ENCODE measurements around the gene USP17L5. TPM values are rescaled to one million over a fixed set of nuclear protein-coding genes. Genes with fewer than 3 reads are reported as not detected.
A peak's percentile ranks its signal among the peaks of the same experiment; 100 is the strongest.
"Not testable (repeated sequence)": the region's sequence is repeated elsewhere in the genome, so short reads cannot be mapped to it uniquely, and the experiment has no call there.

Gene USP17L5
- total RNA-seq, 1 experiment from 2014 or later: not detected

DNA sequence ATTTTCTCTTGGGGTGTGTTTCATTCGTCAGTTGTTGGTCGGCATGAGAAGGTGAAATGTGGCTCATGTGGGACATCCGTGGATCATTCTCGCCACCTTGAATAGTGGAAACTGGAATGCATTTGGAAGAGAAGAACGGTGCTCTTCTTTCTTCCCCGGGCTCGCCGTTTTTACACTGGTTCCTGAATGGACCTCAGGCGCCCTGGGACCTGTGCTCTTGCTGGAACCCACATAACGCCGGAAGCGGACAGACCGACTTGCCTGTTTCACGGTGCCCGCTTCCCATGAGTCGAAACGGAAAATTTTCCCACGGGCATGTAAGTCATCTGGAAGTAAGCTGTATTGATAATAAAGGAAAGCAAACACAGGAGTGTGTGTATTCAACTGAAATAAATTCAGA, 11.7 kb downstream of the USP17L5 start:
- H3K9me3 ChIP-seq (ENCODE audit: control insufficient read depth, insufficient read depth, low read depth, low read length); in situ Hi-C loops (cut with HindIII; ENCODE audit: low pct_unique_long_range_greater_than_20kb, low sequenced_read_pairs); H3K4me1 ChIP-seq (ENCODE audit: control insufficient read depth, insufficient read depth, low read length); H3K36me3 ChIP-seq (ENCODE audit: control insufficient read depth, insufficient read depth, low read length); H3K27me3 ChIP-seq (ENCODE audit: control insufficient read depth, insufficient read depth, low read length); intact Hi-C loops (cut with micrococcal nuclease; ENCODE audit: unreplicated experiment); ATAC-seq; CTCF ChIA-PET; H3K27ac ChIP-seq (ENCODE audit: low read length); DNase-seq (ENCODE audit: low read depth, low spot score); BruUV-seq (replicated peaks); H3K4me3 ChIP-seq (ENCODE audit: low read depth in 2 of 2, low read length in 2 of 2); POLR2A ChIA-PET: not testable (repeated sequence)

DNA sequence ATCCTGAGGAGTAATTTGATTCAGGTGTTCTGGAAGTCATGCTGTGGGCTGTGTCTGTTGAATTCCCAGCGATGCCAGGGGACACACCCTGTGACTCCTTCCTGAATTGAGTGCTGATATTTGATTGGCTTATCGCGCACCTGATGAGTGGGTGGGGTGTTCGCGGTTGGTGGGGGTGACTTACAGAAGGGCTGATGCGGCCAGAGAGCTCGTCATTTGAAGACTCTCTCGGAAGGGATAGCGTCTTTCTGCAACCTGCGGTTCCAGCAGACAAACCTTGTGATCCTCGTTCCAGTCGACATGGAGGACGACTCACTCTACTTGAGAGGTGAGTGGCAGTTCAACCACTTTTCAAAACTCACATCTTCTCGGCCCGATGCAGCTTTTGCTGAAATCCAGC, 14.1 kb downstream of the USP17L5 start, which contains the start of gene USP17L29:
USP17L29 (plus strand) TSS at position 301 of the 400 bp plus-strand sequence; CDS start at position 301, 0 bp downstream.
- H3K9me3 ChIP-seq (ENCODE audit: control insufficient read depth, insufficient read depth, low read depth, low read length); H3K27ac ChIP-seq (ENCODE audit: low read length); H3K27me3 ChIP-seq (ENCODE audit: control insufficient read depth, insufficient read depth, low read length); ATAC-seq; DNase-seq (ENCODE audit: low read depth, low spot score); H3K4me3 ChIP-seq (ENCODE audit: low read depth in 2 of 2, low read length in 2 of 2); H3K4me1 ChIP-seq (ENCODE audit: control insufficient read depth, insufficient read depth, low read length); in situ Hi-C loops (cut with HindIII; ENCODE audit: low pct_unique_long_range_greater_than_20kb, low sequenced_read_pairs); CTCF ChIA-PET; POLR2A ChIA-PET; intact Hi-C loops (cut with micrococcal nuclease; ENCODE audit: unreplicated experiment); BruUV-seq (replicated peaks); H3K36me3 ChIP-seq (ENCODE audit: control insufficient read depth, insufficient read depth, low read length): not testable (repeated sequence)

DNA sequence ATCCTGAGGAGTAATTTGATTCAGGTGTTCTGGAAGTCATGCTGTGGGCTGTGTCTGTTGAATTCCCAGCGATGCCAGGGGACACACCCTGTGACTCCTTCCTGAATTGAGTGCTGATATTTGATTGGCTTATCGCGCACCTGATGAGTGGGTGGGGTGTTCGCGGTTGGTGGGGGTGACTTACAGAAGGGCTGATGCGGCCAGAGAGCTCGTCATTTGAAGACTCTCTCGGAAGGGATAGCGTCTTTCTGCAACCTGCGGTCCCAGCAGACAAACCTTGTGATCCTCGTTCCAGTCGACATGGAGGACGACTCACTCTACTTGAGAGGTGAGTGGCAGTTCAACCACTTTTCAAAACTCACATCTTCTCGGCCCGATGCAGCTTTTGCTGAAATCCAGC, 23.6 kb downstream of the USP17L5 start, which contains the start of gene USP17L30:
USP17L30 (plus strand) TSS at position 301 of the 400 bp plus-strand sequence; CDS start at position 301, 0 bp downstream.
- H3K4me1 ChIP-seq (ENCODE audit: control insufficient read depth, insufficient read depth, low read length); BruUV-seq (replicated peaks); in situ Hi-C loops (cut with HindIII; ENCODE audit: low pct_unique_long_range_greater_than_20kb, low sequenced_read_pairs); H3K9me3 ChIP-seq (ENCODE audit: control insufficient read depth, insufficient read depth, low read depth, low read length); DNase-seq (ENCODE audit: low read depth, low spot score); H3K27ac ChIP-seq (ENCODE audit: low read length); ATAC-seq; POLR2A ChIA-PET; H3K36me3 ChIP-seq (ENCODE audit: control insufficient read depth, insufficient read depth, low read length); intact Hi-C loops (cut with micrococcal nuclease; ENCODE audit: unreplicated experiment); H3K27me3 ChIP-seq (ENCODE audit: control insufficient read depth, insufficient read depth, low read length); H3K4me3 ChIP-seq (ENCODE audit: low read depth in 2 of 2, low read length in 2 of 2); CTCF ChIA-PET: not testable (repeated sequence)

DNA sequence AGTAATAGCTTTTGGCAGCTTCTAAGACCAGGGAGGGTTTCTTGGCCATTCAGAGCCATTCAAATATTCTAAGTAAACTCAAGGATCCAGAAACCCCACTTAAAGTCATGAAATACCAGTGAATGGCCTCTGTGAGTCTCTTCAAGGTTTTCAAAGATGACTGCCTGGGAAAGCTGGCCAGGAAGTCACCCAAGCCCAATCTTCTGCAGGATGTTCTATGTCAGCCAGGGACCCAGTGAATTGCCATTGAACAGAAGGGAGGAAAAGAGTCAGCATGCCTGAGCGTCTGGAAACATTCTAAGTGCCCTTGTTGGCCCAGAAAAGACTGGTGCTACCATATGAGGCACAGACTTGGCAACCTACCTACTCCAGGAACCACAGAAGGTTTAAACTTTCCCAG, 40.7 kb downstream of the USP17L5 start:
- POLR2A ChIA-PET; H3K27me3 ChIP-seq (ENCODE audit: control insufficient read depth, insufficient read depth, low read length); H3K9me3 ChIP-seq (ENCODE audit: control insufficient read depth, insufficient read depth, low read depth, low read length); DNase-seq (ENCODE audit: low read depth, low spot score); H3K27ac ChIP-seq (ENCODE audit: low read length); H3K4me3 ChIP-seq (ENCODE audit: low read depth in 2 of 2, low read length in 2 of 2); H3K36me3 ChIP-seq (ENCODE audit: control insufficient read depth, insufficient read depth, low read length); CTCF ChIA-PET; BruUV-seq (replicated peaks); ATAC-seq; intact Hi-C loops (cut with micrococcal nuclease; ENCODE audit: unreplicated experiment); in situ Hi-C loops (cut with HindIII; ENCODE audit: low pct_unique_long_range_greater_than_20kb, low sequenced_read_pairs); H3K4me1 ChIP-seq (ENCODE audit: control insufficient read depth, insufficient read depth, low read length): not testable (repeated sequence)

DNA sequence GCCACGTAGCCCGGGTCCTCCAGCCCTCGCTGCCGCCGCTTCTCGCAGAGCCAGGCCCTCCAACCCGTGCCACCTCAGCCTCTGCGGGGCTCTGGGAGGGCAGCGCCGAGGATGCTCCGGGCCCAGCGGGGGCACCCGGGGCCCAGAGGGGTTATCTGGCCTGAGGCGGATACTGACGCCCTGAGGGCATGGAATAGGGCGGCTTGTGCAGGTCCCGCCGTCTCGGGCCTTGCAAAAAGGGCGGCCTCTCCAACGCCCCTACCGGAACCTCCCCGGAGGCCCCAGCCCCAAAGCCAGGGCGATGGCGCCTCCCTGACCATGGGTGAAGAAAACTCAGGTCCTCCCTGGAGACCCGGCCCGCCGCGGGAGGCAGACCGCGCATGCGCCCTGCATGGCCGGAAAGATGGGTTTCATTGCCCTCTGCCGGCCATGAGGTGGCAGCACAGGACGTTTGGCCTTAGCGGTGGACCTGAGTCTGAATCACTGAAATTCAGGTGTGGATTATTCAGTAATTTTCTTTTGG, 41.9 kb downstream of the USP17L5 start:
- CTCF ChIA-PET; intact Hi-C loops (cut with micrococcal nuclease; ENCODE audit: unreplicated experiment); H3K36me3 ChIP-seq (ENCODE audit: control insufficient read depth, insufficient read depth, low read length); POLR2A ChIA-PET; H3K9me3 ChIP-seq (ENCODE audit: control insufficient read depth, insufficient read depth, low read depth, low read length); DNase-seq (ENCODE audit: low read depth, low spot score); in situ Hi-C loops (cut with HindIII; ENCODE audit: low pct_unique_long_range_greater_than_20kb, low sequenced_read_pairs); H3K27ac ChIP-seq (ENCODE audit: low read length); H3K27me3 ChIP-seq (ENCODE audit: control insufficient read depth, insufficient read depth, low read length); H3K4me1 ChIP-seq (ENCODE audit: control insufficient read depth, insufficient read depth, low read length); ATAC-seq; BruUV-seq (replicated peaks): not testable (repeated sequence)
- TF ChIP-seq, protein P1, sequence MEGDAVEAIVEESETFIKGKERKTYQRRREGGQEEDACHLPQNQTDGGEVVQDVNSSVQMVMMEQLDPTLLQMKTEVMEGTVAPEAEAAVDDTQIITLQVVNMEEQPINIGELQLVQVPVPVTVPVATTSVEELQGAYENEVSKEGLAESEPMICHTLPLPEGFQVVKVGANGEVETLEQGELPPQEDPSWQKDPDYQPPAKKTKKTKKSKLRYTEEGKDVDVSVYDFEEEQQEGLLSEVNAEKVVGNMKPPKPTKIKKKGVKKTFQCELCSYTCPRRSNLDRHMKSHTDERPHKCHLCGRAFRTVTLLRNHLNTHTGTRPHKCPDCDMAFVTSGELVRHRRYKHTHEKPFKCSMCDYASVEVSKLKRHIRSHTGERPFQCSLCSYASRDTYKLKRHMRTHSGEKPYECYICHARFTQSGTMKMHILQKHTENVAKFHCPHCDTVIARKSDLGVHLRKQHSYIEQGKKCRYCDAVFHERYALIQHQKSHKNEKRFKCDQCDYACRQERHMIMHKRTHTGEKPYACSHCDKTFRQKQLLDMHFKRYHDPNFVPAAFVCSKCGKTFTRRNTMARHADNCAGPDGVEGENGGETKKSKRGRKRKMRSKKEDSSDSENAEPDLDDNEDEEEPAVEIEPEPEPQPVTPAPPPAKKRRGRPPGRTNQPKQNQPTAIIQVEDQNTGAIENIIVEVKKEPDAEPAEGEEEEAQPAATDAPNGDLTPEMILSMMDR (IDR thresholded peaks at IDR 0.05): peak; percentile 71
- H3K4me3 ChIP-seq (ENCODE audit: low read depth in 2 of 2, low read length in 2 of 2): peak overlapping the region; percentile 33 to 38; a peak in 3 of 4 replicates

Data from Panc1 (cell line).